Activated CD4-positive, alpha-beta T cell treated with anti-CD3 and anti-CD28 coated beads for 4 hours (primary cell): ENCODE measurements around the gene REELD1.

ENCODE experiments used
- DNase-seq, 2 donors: peaks; one replicate each; pipeline ENCODE4 v3.0.0-alpha.2; 2020

The REELD1 gene

GRCh38 chr4:146214238-146214637 lies at the start of gene REELD1:
TSS of gene REELD1 (plus strand) at chr4:146214538. CDS start at chr4:146216953, 2,415 bp downstream.
- DNase-seq = no peak

- DNase-seq = no peak
Measured at GRCh38 chr4:146165221-146165620, 49.1 kb upstream of the REELD1 start.

- DNase-seq = no peak
Measured at GRCh38 chr4:146165840-146166239, 48.5 kb upstream of the REELD1 start.

- DNase-seq = no peak
Measured at GRCh38 chr4:146170149-146170548, 44.2 kb upstream of the REELD1 start.

GRCh38 chr4:146175541-146176453 lies 38.5 kb upstream of the REELD1 start, which contains the start of gene LSM6:
TSS of gene LSM6 (plus strand) at chr4:146175718. CDS start at chr4:146182922, 7,204 bp downstream.
- DNase-seq = peak; percentile 81

- no peak for DNase-seq
Measured at GRCh38 chr4:146176891-146177290, 37.4 kb upstream of the REELD1 start.

GRCh38 chr4:146178126-146178525 lies 36.2 kb upstream of the REELD1 start:
- no peak for DNase-seq

GRCh38 chr4:146179784-146180370 lies 34.5 kb upstream of the REELD1 start:
- no peak for DNase-seq

- no peak for DNase-seq
Measured at GRCh38 chr4:146182443-146182842, 31.9 kb upstream of the REELD1 start.

GRCh38 chr4:146183209-146183608 lies 31.1 kb upstream of the REELD1 start:
- DNase-seq = no peak

GRCh38 chr4:146186041-146186440 lies 28.3 kb upstream of the REELD1 start:
- DNase-seq = no peak

GRCh38 chr4:146186596-146186995 lies 27.7 kb upstream of the REELD1 start:
- DNase-seq = no peak

- DNase-seq = no peak
Measured at GRCh38 chr4:146190456-146190855, 23.9 kb upstream of the REELD1 start.

- DNase-seq = no peak
Measured at GRCh38 chr4:146191766-146192458, 22.4 kb upstream of the REELD1 start.

GRCh38 chr4:146193628-146194027 lies 20.7 kb upstream of the REELD1 start:
- no peak for DNase-seq

- no peak for DNase-seq
Measured at GRCh38 chr4:146194212-146194611, 20.1 kb upstream of the REELD1 start.

- no peak for DNase-seq
Measured at GRCh38 chr4:146202665-146203064, 11.7 kb upstream of the REELD1 start.

GRCh38 chr4:146207410-146207809 lies 6.9 kb upstream of the REELD1 start:
- no peak for DNase-seq

- DNase-seq = no peak
Measured at GRCh38 chr4:146210890-146211289, 3.4 kb upstream of the REELD1 start.

- DNase-seq = no peak
Measured at GRCh38 chr4:146211440-146211839, 2.9 kb upstream of the REELD1 start.

- DNase-seq = no peak
Measured at GRCh38 chr4:146212781-146213180, 1.6 kb upstream of the REELD1 start.

- no peak for DNase-seq
Measured at GRCh38 chr4:146222313-146222712, 8.0 kb downstream of the REELD1 start.

GRCh38 chr4:146224326-146224966 lies 10.1 kb downstream of the REELD1 start:
- no peak for DNase-seq
